Measurements from ENCODE around the gene CARHSP1. TPM values are rescaled to one million over a fixed set of nuclear protein-coding genes. Genes with fewer than 3 reads are reported as not detected.

The CARHSP1 gene
- total and polyA plus RNA-seq, 2 of the 8 experiments (the other 6 are each of a cell fraction or from before 2014, with no cell fraction given) = 292 to 300 TPM

GRCh38 chr16:8868416-8869211 is at the start of gene CARHSP1 (continued):
- TF ChIP-seq GABPA (IDR thresholded peaks at IDR 0.05; ENCODE audit: borderline replicate concordance, insufficient read depth, low read length) (no peak; the same call in 1 of the 2 replicates), SRF (IDR thresholded peaks at IDR 0.05; ENCODE audit: low read depth, low read length) (no peak), SP2 (IDR thresholded peaks at IDR 0.05; ENCODE audit: low read length) (no peak), RBBP5 (IDR thresholded peaks at IDR 0.05; ENCODE audit: borderline replicate concordance, low read depth, low read length) (no peak), SIX5 (IDR thresholded peaks at IDR 0.05; ENCODE audit: low read depth, low read length) (no peak), PHF8 (conservative IDR thresholded peaks at IDR 0.05; ENCODE audit: low read depth, low read length) (peak; percentile 87), TCF12 (IDR thresholded peaks at IDR 0.05; ENCODE audit: low read depth, low read length) (no peak), TAF1 (IDR thresholded peaks at IDR 0.05; ENCODE audit: low read depth, low read length) (peak; percentile 97), TBP (IDR thresholded peaks at IDR 0.05; ENCODE audit: low read depth, low read length) (peak; percentile 84), HDAC2 (IDR thresholded peaks at IDR 0.05; ENCODE audit: borderline replicate concordance in 1 of 2, low read depth in 2 of 2, low read length in 2 of 2) (peak in 1 of 2 experiments; percentile 91; a peak in 2 of 4 replicates), EP300 (IDR thresholded peaks at IDR 0.05; ENCODE audit: borderline replicate concordance in 1 of 2, low read depth in 2 of 2, low read length in 2 of 2) (no peak), CBX8 (IDR thresholded peaks at IDR 0.05; ENCODE audit: borderline replicate concordance, low read depth, low read length) (no peak), SUZ12 (IDR thresholded peaks at IDR 0.05; ENCODE audit: low read length) (no peak), KDM1A (IDR thresholded peaks at IDR 0.05; ENCODE audit: borderline replicate concordance, low read length) (peak; percentile 83), BRCA1 (IDR thresholded peaks at IDR 0.05; ENCODE audit: low read depth, low read length) (no peak), CHD1 (IDR thresholded peaks at IDR 0.05; ENCODE audit: low read depth, low read length) (no peak), TAF7 (optimal IDR thresholded peaks at IDR 0.05; ENCODE audit: borderline replicate concordance, low read depth, low read length) (peak; percentile 96), E2F6 (IDR thresholded peaks at IDR 0.05) (peak; percentile 78), CTBP2 (IDR thresholded peaks at IDR 0.05; ENCODE audit: borderline replicate concordance, insufficient read depth, insufficient read length, low read length) (peak; percentile 54), CREB1 (IDR thresholded peaks at IDR 0.05) (no peak; the same call in 1 of the 2 replicates), HDAC6 (IDR thresholded peaks at IDR 0.05; ENCODE audit: low read depth, low read length) (no peak), KDM5A (IDR thresholded peaks at IDR 0.05; ENCODE audit: low read length) (no peak)
- TF ChIP-seq, protein P1, sequence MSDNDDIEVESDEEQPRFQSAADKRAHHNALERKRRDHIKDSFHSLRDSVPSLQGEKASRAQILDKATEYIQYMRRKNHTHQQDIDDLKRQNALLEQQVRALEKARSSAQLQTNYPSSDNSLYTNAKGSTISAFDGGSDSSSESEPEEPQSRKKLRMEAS (IDR thresholded peaks at IDR 0.05) = peak; percentile 81
